Parathyroid adenoma (tissue), 2 donors: ENCODE measurements around the gene DNAH10.
"Not testable (repeated sequence)": the region's sequence is repeated elsewhere in the genome, so short reads cannot be mapped to it uniquely, and the experiment has no call there.

Experiments
- H2AFZ ChIP-seq: fragments of 300-600 bp; sonication (generic); one replicate; pipeline ENCODE4 v1.7.0; 2017; ENCODE audit warnings: antibody characterized with exemption, mild to moderate bottlenecking
- H3K27ac ChIP-seq: fragments of 300-600 bp; sonication (generic); one replicate; pipeline ENCODE4 v1.7.0; 2017
- H3K27me3 ChIP-seq: fragments of 300-600 bp; sonication (generic); one replicate; pipeline ENCODE4 v1.7.0; 2017; ENCODE audit warnings: low read length; ENCODE audit not compliant: control insufficient read depth, insufficient read depth
- H3K36me3 ChIP-seq: fragments of 300-600 bp; sonication (generic); one replicate; pipeline ENCODE4 v1.7.0; 2017; ENCODE audit warnings: low read length; ENCODE audit not compliant: control insufficient read depth, insufficient read depth
- H3K4me1 ChIP-seq: fragments of 300-600 bp; sonication (generic); one replicate; pipeline ENCODE4 v1.7.0; 2017; ENCODE audit warnings: control low read depth
- H3K4me2 ChIP-seq: fragments of 300-600 bp; sonication (generic); one replicate; pipeline ENCODE4 v1.7.0; 2017; ENCODE audit warnings: low read length
- H3K4me3 ChIP-seq: fragments of 300-600 bp; sonication (generic); one replicate; pipeline ENCODE4 v1.7.0; 2017; ENCODE audit warnings: low read depth, low read length
- H3K79me2 ChIP-seq: fragments of 300-600 bp; sonication (generic); one replicate; pipeline ENCODE4 v1.7.0; 2017; ENCODE audit warnings: control low read depth
- H3K9ac ChIP-seq: fragments of 300-600 bp; sonication (generic); one replicate; pipeline ENCODE4 v1.7.0; 2017; ENCODE audit warnings: mild to moderate bottlenecking
- H3K9me3 ChIP-seq: fragments of 300-600 bp; sonication (generic); one replicate; pipeline ENCODE4 v1.7.0; 2017; ENCODE audit warnings: low read length; ENCODE audit not compliant: control insufficient read depth
- TF ChIP-seq, protein P1 (sequence below): fragments of 300-600 bp; sonication (generic); IDR thresholded peaks from one replicate; pipeline ENCODE4 v1.7.0; 2017; ENCODE audit warnings: antibody characterized with exemption, mild to moderate bottlenecking
- donor health status: primary hyperparathyroidism.

The DNAH10 gene

DNA sequence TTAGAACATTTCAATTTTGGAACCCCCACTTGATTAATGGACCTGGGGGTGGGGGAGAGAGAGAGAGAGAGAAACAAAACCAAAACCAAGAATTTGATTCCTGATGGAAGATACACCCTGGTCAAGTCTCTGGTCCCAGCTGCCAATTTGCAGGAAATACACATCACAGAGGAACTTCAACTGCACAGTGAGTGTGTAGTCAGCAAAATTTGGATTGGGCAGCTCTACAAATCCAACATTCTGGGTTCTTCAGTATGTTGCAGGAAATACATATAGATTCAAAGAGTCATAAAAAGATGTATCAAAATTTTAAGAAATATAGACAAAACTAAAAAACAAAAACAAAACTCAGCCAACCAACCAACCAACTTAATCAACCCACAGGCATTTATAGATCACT, 17.4 kb downstream of the DNAH10 start:
- Histone ChIP-seq H3K36me3 (no peaks in the 10 kb centered on the region), H3K9me3 (no peaks in the 10 kb centered on the region), H3K9ac (no peak overlapping the region), H3K27ac (no peak overlapping the region), H2AFZ (no peak overlapping the region), H3K4me3 (no peak overlapping the region), H3K79me2 (no peaks in the 10 kb centered on the region), H3K27me3 (no peaks in the 10 kb centered on the region), H3K4me1 (no peaks in the 10 kb centered on the region), H3K4me2 (no peak overlapping the region)
- TF ChIP-seq, protein P1, sequence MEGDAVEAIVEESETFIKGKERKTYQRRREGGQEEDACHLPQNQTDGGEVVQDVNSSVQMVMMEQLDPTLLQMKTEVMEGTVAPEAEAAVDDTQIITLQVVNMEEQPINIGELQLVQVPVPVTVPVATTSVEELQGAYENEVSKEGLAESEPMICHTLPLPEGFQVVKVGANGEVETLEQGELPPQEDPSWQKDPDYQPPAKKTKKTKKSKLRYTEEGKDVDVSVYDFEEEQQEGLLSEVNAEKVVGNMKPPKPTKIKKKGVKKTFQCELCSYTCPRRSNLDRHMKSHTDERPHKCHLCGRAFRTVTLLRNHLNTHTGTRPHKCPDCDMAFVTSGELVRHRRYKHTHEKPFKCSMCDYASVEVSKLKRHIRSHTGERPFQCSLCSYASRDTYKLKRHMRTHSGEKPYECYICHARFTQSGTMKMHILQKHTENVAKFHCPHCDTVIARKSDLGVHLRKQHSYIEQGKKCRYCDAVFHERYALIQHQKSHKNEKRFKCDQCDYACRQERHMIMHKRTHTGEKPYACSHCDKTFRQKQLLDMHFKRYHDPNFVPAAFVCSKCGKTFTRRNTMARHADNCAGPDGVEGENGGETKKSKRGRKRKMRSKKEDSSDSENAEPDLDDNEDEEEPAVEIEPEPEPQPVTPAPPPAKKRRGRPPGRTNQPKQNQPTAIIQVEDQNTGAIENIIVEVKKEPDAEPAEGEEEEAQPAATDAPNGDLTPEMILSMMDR, result no peak

DNA sequence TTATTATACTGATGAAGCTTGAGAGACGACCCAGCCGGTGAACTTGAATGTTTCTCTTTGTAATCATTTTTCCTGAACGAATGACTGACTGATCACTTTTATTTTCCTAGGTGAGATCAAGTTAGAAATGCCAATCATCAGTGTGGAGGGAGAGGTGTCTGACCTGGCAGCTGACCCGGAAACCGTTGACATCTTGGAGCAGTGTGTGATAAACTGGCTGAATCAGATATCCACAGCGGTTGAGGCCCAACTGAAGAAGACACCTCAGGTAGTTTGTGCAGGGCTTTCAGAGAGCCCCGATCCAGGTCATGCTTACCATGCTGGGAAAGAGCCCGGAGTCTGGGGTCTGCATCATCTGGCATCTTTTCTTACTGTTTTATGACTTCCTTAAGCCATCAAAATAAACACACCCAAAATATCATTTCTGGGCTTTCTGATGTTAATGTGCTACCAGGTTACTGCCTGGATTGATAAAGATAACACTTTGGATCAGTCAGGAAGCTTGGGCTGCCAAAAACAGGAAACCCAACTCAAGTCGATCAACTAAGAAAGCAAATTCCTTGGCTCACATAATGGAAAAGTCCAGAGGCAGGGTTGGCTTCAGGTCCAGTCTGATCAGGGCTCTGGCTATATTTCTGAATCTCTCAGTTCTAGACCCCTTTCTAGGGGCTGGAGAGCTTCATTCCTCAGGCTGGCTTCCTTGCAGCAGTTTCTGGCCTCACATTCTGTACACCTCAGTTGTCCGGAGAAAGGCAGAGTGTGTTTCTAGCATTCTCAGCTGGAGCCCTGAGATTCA, 21.1 kb downstream of the DNAH10 start:
- no peak overlapping the region for H3K9ac ChIP-seq
- no peak overlapping the region for H3K4me3 ChIP-seq
- H2AFZ ChIP-seq, result no peak overlapping the region
- no peak overlapping the region for H3K27ac ChIP-seq
- H3K9me3 ChIP-seq, result no peaks in the 10 kb centered on the region
- TF ChIP-seq, protein P1, result no peak
- no peaks in the 10 kb centered on the region for H3K79me2 ChIP-seq
- H3K36me3 ChIP-seq, result no peaks in the 10 kb centered on the region
- H3K4me1 ChIP-seq, result no peaks in the 10 kb centered on the region
- no peaks in the 10 kb centered on the region for H3K27me3 ChIP-seq
- H3K4me2 ChIP-seq, result no peak overlapping the region

DNA sequence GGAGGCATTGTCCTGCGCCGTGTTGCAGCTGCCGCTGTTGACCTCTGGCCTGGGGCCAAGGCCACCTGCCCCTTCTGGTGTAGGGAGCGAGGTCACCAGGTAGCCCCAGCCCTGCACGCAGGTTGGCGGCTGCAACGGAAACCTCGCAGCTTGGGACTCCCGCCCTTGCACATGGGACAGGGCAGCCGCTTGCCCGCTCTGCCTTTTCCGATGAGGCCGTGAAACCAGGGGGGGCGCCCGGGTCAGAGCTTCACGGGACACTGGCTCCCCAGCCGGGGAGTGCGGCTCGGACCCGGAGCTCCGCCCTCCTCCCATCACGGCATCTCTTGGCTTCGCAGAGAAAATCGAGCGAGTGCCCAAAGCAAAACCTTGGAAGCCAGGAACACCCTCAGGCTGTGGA, 25.4 kb downstream of the DNAH10 start:
- Histone ChIP-seq H3K4me1 (no peaks in the 10 kb centered on the region), H2AFZ (no peak overlapping the region), H3K9me3 (no peaks in the 10 kb centered on the region), H3K9ac (no peak overlapping the region), H3K4me2 (no peak overlapping the region), H3K4me3 (no peak overlapping the region), H3K36me3 (no peaks in the 10 kb centered on the region), H3K79me2 (no peaks in the 10 kb centered on the region), H3K27ac (no peak overlapping the region), H3K27me3 (no peaks in the 10 kb centered on the region)
- TF ChIP-seq, protein P1, result no peak

DNA sequence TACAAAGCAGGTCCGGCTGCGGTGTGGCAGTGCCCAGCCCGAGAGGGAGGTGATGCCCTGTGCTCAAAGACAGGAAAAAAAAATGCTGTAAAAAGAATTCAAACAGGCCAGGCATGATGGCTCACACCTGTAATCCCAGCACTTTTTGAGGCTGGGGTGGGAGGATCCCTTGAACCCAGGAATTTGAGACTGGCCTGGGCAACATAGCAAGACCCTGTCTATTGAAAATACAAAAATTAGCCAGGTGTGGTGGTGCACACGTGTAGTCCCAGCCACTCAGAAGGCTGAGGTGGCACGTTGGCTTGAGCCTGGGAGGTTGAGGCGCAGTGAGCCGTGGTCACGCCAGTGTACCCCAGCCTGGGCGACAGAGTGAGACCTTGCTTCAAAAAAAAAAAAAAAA, 26.4 kb downstream of the DNAH10 start:
- Histone ChIP-seq H3K4me2 (no peak overlapping the region), H3K4me1 (no peaks in the 10 kb centered on the region), H3K9ac (no peak overlapping the region), H3K27me3 (no peaks in the 10 kb centered on the region), H3K79me2 (no peaks in the 10 kb centered on the region), H3K36me3 (no peaks in the 10 kb centered on the region), H3K9me3 (no peaks in the 10 kb centered on the region), H3K4me3 (no peak overlapping the region), H2AFZ (no peak overlapping the region), H3K27ac (no peak overlapping the region)
- TF ChIP-seq, protein P1, result no peak

DNA sequence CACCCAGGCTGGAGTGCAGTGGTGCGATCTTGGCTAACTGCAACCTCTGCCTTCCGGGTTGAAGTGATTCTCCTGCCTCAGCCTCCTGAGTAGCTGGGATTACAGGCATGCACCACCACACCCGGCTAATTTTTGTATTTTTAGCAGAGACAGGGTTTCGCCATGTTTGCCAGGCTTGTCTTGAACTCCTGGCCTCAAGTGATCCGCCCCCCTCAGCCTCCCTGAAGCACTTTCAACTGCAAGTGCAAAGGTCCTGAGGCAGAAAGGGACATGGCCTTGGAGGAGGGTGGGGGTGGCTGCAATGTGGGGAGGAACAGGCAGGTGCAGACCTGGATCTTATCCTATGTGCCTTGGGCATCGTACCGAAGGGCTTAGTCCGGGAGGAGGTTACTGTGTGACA, 27.3 kb downstream of the DNAH10 start:
- H3K9me3 ChIP-seq, H3K4me2 ChIP-seq, H3K4me3 ChIP-seq, H3K27ac ChIP-seq, H3K4me1 ChIP-seq, H3K36me3 ChIP-seq, H3K79me2 ChIP-seq, H3K27me3 ChIP-seq, H3K9ac ChIP-seq, H2AFZ ChIP-seq: not testable (repeated sequence)
